GM19193 (cell line): ENCODE measurements around the gene SPOP.

Experiments used
- POLR2A ChIP-seq: IDR thresholded peaks from 4 replicates; pipeline ENCODE4 v1.6.1; 2011; ENCODE audit not compliant: insufficient read depth, insufficient read length; ENCODE audit errors: extremely low read depth

The SPOP gene

DNA sequence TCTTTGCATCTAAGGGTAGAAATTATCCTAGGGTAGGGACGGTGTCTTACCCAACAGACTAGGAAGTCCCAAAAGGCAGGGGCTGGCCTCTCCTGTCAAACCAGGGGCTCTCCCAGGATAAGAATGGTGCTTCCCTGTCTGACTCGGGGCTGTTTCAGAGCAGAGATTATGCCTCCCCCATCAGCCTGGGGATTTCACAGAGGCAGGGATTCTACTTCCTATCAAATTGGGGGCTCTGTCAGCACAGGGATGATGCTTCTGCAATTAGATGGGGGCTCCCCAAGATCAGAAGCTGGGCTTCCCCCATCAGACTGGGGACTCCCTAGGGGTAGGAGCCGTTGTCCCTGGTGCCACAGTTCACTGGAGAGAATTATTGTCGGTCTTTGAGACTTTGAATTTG is 99.9 kb downstream of the SPOP start:
- no peak for TF ChIP-seq POLR2A

DNA sequence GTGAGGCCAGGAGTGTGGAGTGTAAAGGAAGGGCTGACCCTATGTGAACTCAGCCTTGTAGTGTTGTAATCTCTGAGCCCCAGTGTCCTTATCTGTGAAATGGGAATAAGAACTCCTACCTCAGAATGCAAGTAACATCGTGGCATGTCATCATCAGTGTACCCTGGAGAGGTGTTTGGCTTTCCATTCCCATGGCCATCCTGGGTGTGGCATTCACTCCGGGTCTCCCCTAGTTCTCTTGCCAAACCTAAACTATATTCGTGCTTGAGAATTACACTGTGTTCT is 100.3 kb downstream of the SPOP start:
- no peak for TF ChIP-seq POLR2A

GRCh38 chr17:49576917-49577649 is 100.8 kb downstream of the SPOP start:
- TF ChIP-seq POLR2A: no peak

GRCh38 chr17:49576088-49576916 is 101.6 kb downstream of the SPOP start:
- TF ChIP-seq POLR2A: no peak

- no peak for TF ChIP-seq POLR2A
Observed at GRCh38 chr17:49575679-49576087, 102.2 kb downstream of the SPOP start, which contains the start of gene NXPH3. NXPH3 (plus strand) TSS chr17:49575871; CDS start chr17:49576220, 349 bp downstream.

GRCh38 chr17:49574945-49575678 is 102.8 kb downstream of the SPOP start:
- TF ChIP-seq POLR2A: no peak

GRCh38 chr17:49574323-49574781 is 103.5 kb downstream of the SPOP start:
- no peak for TF ChIP-seq POLR2A

DNA sequence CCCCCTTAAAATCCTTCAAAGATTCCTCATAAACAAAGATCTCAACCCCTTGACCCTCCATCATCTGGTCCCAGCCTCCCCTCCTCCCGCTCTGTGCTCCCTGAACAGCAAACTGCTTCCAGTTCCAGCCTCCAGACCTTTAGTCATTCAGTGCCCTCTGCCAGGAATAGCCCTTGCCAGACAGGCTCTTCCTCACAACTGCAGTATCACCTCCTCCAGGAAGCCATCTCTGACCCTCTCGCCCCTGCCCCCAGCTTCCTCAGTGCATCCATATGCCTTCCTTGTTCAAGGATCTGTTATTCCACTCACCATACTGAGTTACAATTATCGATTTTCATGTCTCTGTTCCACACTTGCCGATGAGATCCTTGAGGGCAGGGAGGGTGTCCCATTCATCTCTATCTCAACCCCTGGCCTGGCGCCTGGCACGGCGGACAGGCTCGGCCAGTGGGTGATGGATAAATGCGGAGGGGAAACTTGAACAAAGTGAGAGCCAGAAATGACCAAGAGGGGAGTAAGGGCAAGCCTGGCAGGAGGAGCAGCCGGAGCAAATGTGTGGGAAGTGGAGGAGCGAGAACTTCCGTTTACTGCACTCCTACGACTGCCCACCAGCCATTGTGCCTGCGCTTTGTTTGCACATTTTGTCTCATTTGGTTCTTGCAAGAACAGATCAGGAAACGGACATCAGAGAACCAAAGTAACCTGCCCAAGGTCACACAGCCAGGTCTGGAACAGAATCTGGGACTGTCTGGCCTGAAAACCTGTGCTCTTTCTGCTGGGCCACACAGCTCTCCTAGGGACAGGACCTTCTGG is 104.2 kb downstream of the SPOP start:
- no peak for TF ChIP-seq POLR2A

- TF ChIP-seq POLR2A: no peak
Observed at GRCh38 chr17:49572806-49573420, 105.0 kb downstream of the SPOP start.

DNA sequence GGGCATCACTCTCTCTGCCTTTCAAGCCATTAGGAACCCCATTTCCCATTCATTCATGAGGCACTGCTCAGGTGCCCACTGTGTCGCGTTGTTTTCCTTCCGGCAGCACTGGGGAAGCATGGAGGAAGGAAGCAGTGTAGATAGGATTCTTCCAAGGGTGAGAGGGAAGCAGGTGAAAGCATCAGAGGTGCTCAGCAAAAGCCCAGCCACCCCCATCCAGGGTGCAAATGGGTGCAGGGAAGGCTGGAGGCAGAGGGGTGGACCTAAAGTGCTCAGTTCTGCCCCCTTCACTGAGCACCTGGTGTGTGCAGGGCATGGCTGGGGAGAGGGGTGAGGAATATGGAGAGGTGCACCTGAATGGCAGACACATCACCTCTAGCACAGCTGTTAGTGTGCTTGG is 105.7 kb downstream of the SPOP start:
- no peak for TF ChIP-seq POLR2A

GRCh38 chr17:49571764-49572163 is 106.1 kb downstream of the SPOP start:
- no peak for TF ChIP-seq POLR2A

GRCh38 chr17:49571283-49571682 is 106.6 kb downstream of the SPOP start:
- TF ChIP-seq POLR2A: no peak

DNA sequence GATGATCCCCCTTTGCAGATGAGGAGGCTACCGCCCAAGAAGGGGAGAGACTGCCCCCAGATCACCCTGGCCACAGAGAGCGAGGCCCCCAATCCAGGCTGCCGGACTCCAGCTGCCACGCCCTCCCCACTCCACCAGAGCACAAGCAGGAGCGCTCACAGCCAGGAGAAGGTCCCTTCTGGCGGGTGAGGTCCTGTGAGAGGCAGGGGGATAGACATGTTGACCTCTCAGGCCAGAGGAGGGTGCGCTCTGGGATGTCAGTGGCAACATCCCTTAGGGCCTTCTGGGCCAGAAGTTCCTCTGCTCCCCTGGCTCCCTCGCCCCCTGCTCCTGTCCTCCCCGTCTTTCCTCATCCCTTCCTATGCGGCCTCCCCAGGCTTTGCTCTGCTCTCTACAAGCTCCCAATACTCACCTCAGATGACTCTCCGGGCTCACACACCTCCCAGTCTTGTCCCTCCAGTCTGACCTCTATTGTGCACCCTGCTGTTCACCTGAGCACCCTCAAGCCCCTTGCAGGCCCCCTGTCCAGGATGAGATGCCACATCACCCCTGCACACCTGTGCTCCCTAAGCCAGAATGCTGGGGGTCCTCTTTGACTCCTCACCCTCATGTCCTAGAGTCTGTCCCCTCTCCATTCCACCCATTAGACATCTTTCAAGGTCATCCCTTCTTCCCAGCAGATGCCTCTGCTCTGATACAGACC is 107.2 kb downstream of the SPOP start:
- no peak for TF ChIP-seq POLR2A
